PC-3 (cell line): ENCODE data around the gene KDM4B.

Source experiments
- EZH2phosphoT487 ChIP-seq: fragments of 300-600 bp; sonication (generic); IDR thresholded peaks from 2 replicates; pipeline ENCODE4 v1.6.1; 2018; ENCODE audit warnings: mild to moderate bottlenecking, antibody characterized with exemption, low read length, borderline replicate concordance
- TF ChIP-seq, protein P1 (sequence below): fragments of 300-600 bp; sonication (generic); conservative IDR thresholded peaks from 2 replicates; pipeline ENCODE4 v1.5.1; 2017; ENCODE audit warnings: antibody characterized with exemption, low read depth, mild to moderate bottlenecking, low read length

GRCh38 chr19:5102520-5102919 lies 133.6 kb downstream of the KDM4B start:
- TF ChIP-seq, protein P1, sequence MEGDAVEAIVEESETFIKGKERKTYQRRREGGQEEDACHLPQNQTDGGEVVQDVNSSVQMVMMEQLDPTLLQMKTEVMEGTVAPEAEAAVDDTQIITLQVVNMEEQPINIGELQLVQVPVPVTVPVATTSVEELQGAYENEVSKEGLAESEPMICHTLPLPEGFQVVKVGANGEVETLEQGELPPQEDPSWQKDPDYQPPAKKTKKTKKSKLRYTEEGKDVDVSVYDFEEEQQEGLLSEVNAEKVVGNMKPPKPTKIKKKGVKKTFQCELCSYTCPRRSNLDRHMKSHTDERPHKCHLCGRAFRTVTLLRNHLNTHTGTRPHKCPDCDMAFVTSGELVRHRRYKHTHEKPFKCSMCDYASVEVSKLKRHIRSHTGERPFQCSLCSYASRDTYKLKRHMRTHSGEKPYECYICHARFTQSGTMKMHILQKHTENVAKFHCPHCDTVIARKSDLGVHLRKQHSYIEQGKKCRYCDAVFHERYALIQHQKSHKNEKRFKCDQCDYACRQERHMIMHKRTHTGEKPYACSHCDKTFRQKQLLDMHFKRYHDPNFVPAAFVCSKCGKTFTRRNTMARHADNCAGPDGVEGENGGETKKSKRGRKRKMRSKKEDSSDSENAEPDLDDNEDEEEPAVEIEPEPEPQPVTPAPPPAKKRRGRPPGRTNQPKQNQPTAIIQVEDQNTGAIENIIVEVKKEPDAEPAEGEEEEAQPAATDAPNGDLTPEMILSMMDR = no peak
- no peak for TF ChIP-seq EZH2phosphoT487
